Retinal pigment epithelial cell (primary cell): Measurements from ENCODE around the gene ATRNL1.
"Not testable (repeated sequence)": the region's sequence is repeated elsewhere in the genome, so short reads cannot be mapped to it uniquely, and the experiment has no call there.

Experiments
- DNase-seq: peaks from one replicate; pipeline ENCODE4 v3.0.0-alpha.2; 2010; ENCODE audit warnings: low read depth
- H3K4me3 ChIP-seq: 2 replicates; pipeline ENCODE4 v1.5.1; 2011; ENCODE audit warnings: mild to moderate bottlenecking, low read length, control low read depth, moderate library complexity
- CTCF ChIP-seq: conservative IDR thresholded peaks from 2 replicates; pipeline ENCODE4 v1.5.1; 2011; ENCODE audit warnings: low read depth, low read length, control low read depth, inconsistent platforms

Gene ATRNL1

GRCh38 chr10:115157357-115157756 lies 64.2 kb downstream of the ATRNL1 start:
- no peak for DNase-seq
- no peak overlapping the region for H3K4me3 ChIP-seq
- TF ChIP-seq CTCF = no peak

GRCh38 chr10:115163129-115163528 lies 70.0 kb downstream of the ATRNL1 start:
- TF ChIP-seq CTCF = no peak
- no peak overlapping the region for H3K4me3 ChIP-seq
- no peak for DNase-seq

- TF ChIP-seq CTCF = no peak
- no peak overlapping the region for H3K4me3 ChIP-seq
- no peak for DNase-seq
Measured at GRCh38 chr10:115164220-115164619, 71.1 kb downstream of the ATRNL1 start.

GRCh38 chr10:115167751-115168150 lies 74.6 kb downstream of the ATRNL1 start:
- no peak overlapping the region for H3K4me3 ChIP-seq
- no peak for DNase-seq
- TF ChIP-seq CTCF = no peak

- TF ChIP-seq CTCF = peak; percentile 26
- DNase-seq = no peak
- H3K4me3 ChIP-seq = no peak overlapping the region
Measured at GRCh38 chr10:115171392-115171960, 78.3 kb downstream of the ATRNL1 start.

- TF ChIP-seq CTCF = no peak
- no peak overlapping the region for H3K4me3 ChIP-seq
- no peak for DNase-seq
Measured at GRCh38 chr10:115173915-115174443, 80.8 kb downstream of the ATRNL1 start.

- H3K4me3 ChIP-seq, DNase-seq: not testable (repeated sequence)
Measured at GRCh38 chr10:115207276-115207675, 114.1 kb downstream of the ATRNL1 start.
